GM21515 (cell line): ENCODE measurements around the gene DEPDC5.

Experiments
- ATAC-seq: cut with Tn5 transposase; IDR thresholded peaks from one replicate; pipeline ENCODE4 v1.9.1; 2021; ENCODE audit not compliant: unreplicated experiment

Gene DEPDC5

GRCh38 chr22:31920306-31920705 is 166.5 kb downstream of the DEPDC5 start:
- ATAC-seq, result no peak

GRCh38 chr22:31921106-31921505 is 167.3 kb downstream of the DEPDC5 start:
- ATAC-seq, result no peak

- ATAC-seq, result no peak
Measured at GRCh38 chr22:31922534-31922933, 168.7 kb downstream of the DEPDC5 start.

DNA sequence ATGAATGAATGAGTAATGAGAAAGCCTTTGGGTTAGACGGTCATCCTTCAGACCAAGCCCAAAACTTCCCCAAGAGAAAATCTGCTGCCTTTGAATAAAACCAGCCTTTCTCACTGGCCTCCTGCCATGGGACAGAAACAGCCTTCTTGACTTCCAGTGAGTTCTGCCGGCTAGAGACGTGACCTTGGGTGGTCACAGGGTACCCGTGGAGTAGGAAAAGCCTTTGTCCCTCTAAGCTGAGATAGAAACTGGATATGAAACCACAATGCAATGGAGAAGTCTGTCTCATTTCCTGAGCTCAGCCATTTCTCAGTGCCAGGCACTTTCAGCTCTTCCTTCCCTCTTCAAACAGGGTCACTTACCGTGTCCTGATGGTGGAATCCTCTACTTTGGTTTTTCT is 169.3 kb downstream of the DEPDC5 start:
- no peak for ATAC-seq

- ATAC-seq, result no peak
Measured at GRCh38 chr22:31923747-31924146, 169.9 kb downstream of the DEPDC5 start.

- no peak for ATAC-seq
Measured at GRCh38 chr22:31925056-31925455, 171.2 kb downstream of the DEPDC5 start.

DNA sequence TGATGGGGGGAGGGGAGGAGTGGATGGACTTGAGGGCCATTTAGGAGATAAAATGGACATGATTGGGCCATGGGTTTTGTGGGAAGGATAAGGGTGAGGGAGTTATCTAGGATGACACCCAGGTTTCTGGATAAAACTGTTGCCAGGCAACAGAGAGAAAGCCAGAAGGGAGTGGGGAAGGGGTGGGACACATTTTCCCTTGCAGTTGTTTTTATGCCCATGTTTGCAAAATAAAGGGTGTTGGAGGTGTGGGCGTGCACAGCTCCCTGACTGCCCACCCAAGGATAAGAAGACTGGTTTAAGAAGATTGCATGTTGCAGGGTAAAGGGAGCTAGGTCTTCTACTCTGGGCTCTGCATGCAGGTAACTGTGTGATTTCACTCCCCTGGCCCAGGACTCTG is 172.2 kb downstream of the DEPDC5 start:
- ATAC-seq, result no peak

- no peak for ATAC-seq
Measured at GRCh38 chr22:31926969-31927368, 173.2 kb downstream of the DEPDC5 start.

- ATAC-seq, result no peak
Measured at GRCh38 chr22:31927562-31927961, 173.7 kb downstream of the DEPDC5 start.

DNA sequence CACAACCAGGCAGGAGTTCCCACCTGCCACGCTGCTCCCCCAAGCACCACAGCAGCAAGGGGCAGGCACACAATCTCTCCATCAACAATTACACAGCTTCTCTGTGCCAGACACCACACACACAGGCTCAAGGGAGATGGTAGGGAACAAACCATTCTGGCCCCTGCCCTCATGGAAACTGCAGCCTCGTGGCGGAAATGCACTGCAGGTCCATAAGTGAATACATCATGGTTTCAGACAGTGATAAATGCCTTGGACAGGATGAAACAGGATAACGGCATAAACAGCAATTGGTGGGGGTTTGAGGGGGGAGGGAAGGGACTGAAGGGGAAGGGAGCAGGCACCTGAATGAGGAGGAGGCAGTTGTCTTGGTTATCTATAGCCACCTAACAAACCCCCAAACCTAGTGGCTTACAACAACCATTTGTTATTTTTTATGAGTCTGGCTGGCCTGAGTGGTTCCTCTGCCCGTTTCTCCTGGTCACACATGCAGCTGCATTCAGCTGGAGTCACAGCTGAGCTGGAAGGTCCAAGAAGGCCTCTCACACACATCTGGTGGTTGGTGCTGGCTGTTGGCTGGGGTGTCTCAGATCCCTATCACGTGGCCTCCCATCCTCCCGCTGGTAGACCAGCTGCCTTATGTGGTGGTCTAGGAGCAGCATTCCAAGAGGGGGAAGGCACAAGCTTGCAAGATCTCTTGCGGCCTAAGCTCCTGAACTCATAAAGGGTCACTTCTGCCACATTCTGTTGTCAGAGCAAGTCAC is 175.5 kb downstream of the DEPDC5 start:
- no peak for ATAC-seq

GRCh38 chr22:31932863-31933262 is 179.0 kb downstream of the DEPDC5 start:
- ATAC-seq, result no peak

- ATAC-seq, result no peak
Measured at GRCh38 chr22:31933406-31933805, 179.6 kb downstream of the DEPDC5 start.

DNA sequence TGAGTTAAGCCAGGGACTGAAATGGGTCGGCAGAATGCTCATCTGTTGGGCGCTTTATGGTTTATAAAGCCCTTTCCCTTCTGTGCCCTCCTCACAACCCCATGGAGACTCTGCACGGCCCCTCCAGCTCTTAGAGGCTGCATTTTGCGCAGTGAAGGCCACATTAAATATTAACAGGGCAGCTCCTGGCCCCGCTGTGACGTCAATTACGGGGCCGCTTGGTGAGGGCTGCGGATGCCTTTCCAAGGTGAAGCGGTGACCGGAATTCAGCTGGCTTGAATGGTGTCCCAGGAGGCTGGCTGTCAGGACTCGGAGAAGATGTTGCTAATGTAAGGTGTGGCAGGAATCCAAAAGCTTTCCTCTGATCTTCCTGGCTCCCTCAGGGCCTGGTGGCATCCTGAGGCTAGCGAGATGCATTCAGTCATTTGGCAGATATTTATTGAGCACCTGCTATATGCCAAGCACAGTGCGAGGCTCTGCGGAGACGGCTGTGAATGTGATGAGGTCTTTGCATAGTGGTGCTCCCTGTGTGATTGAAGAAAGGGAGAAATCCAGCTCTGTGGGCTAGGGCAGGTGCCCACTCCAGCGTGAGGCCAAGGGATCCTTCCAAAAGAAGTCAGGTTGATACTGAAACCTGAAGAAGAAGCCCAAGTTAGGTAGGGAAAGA is 180.1 kb downstream of the DEPDC5 start:
- no peak for ATAC-seq

DNA sequence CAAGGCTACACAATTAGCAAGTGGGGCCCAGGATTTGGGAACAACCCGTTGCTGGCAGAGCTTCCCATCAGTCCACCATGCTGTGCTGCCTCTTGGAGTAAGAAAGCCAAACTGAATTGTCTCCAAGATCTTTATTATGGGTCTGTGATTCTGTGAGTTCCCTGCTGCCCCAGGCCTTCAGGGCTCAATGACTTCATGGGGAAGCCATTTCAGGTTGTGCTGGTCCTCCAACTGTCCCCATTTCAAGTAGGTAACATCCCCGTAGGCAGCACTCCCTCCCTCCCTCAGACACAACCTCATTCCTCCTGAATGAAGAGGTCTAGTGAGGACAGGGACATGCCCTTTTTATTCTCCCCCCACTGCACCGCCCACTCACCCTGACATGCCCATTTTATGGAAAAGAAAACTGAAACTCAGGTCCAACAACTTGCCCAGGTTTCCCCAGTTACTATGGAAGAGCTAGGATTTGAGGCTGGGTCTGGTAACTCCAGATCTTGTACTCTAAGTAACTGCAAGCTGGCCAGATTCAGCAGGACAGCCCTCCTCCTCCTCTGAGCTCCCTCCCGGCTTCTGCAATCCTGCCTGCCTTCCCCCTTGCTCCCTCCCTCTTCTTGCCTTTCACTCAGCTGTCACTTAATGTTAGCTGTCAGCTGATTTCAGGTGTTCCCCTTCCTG is 182.3 kb downstream of the DEPDC5 start:
- ATAC-seq, result no peak

- ATAC-seq, result no peak
Measured at GRCh38 chr22:31937341-31937740, 183.5 kb downstream of the DEPDC5 start.

- no peak for ATAC-seq
Measured at GRCh38 chr22:31938296-31938695, 184.5 kb downstream of the DEPDC5 start.

GRCh38 chr22:31940506-31940905 is 186.7 kb downstream of the DEPDC5 start:
- no peak for ATAC-seq

- ATAC-seq, result no peak
Measured at GRCh38 chr22:31942091-31942490, 188.3 kb downstream of the DEPDC5 start.

DNA sequence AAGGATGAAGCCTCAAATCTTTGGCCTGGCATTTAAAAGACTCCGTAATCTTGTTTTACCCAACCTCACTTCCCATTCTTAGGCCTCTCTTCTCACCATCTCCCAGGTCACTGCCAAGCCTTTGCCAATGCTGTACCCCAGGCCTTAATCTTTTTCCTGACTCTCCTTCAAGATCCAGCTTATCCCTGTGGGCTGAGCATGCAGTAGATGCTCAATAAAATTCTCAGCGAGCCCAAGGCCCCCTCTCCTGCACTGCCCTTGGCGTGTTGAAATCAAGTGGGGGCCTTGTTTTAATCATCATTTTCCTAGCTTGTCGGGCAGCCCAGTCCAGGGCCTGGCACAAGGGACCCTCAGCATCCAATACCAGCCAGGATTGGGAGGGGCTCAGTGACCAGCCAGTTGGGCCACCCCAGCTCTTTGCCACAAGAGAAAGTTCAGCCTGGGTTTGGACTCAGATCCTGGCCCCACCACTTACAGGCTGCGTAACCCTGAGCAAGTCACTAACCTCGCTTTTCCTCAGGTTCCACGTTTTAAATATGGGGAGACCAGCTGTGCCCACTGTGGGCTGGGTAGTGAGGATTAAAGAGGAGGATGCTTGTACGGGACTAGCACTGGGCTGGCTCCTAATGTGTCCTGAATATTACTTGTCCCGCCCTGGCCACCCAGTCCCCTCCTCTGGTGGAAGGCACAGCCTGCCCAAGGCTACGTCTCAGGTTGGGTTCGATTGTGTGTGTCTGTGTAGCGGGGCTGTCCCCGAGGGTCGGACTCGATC is 189.6 kb downstream of the DEPDC5 start:
- no peak for ATAC-seq

DNA sequence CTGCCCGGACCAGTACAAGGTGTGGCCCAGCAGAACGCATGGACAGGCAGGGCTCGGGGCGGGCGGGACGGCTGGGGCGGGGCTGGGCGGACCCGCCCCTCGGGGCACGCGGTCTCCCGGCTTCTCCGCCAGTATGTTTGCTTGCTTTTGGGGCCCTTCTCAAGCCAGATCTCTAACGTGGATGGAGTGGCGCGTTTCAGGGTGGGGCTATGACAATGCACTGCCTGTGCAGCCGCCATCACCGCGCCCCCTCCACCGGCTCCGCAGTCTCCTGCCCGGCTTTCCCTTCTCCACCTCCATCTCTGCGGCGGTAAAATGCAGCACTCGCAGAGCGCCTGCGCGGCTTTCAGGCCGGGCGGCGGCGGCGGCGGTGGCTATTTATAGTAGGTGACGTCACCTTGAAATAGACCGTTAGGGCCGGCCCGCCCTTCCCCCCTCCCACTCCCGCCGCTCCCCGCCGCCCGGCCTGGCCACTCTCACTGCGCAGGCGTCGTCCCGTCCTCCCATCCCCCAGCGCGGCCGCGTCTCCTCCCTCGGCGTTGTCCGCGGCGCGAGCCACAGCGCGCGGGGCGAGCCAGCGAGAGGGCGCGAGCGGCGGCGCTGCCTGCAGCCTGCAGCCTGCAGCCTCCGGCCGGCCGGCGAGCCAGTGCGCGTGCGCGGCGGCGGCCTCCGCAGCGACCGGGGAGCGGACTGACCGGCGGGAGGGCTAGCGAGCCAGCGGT is 190.3 kb downstream of the DEPDC5 start, which contains the start of gene YWHAH:
YWHAH (plus strand) TSS at position 558 of the 722 bp plus-strand sequence. CDS start 199 bp downstream, outside the sequence.
- peak; percentile 62 for ATAC-seq
